Heart right ventricle (tissue), 16 donors: Measurements from ENCODE around the gene HSPB8. TPM values are rescaled to one million over a fixed set of nuclear protein-coding genes. Genes with fewer than 3 reads are reported as not detected.

Source experiments
- ATAC-seq, 8 donors: fragments of 200-7000 bp; cut with Tn5 transposase; one replicate each; pipeline ENCODE4 v1.9.1; 2020; ENCODE audit warnings: mild to moderate bottlenecking in 8 of 8, moderate library complexity in 8 of 8, moderate number of reproducible peaks in 1 of 8
- DNase-seq, 2 donors: peaks; one replicate each; pipeline ENCODE4 v3.0.0-alpha.2; 2020
- H3K27ac ChIP-seq, 10 donors: fragments of 200-600 bp; sonication (generic) in 2 of 10; one replicate each; pipeline versions ENCODE4 v1.5.0 to v1.8.0; 2020 to 2022; ENCODE audit warnings: mild to moderate bottlenecking in 3 of 10
- H3K27me3 ChIP-seq, 7 donors: fragments of 200-600 bp; one replicate each; pipeline ENCODE4 v1.8.0; 2021 to 2022; ENCODE audit warnings: mild to moderate bottlenecking in 2 of 7
- H3K36me3 ChIP-seq, 9 donors: fragments of 200-600 bp; sonication (generic) in 1 of 9; one replicate each; pipeline versions ENCODE4 v1.5.0 to v1.8.0; 2020 to 2022; ENCODE audit warnings: mild to moderate bottlenecking in 2 of 9
- H3K4me1 ChIP-seq, 9 donors: fragments of 200-600 bp; sonication (generic) in 1 of 9; one replicate each; pipeline versions ENCODE4 v1.5.0 to v1.8.0; 2020 to 2022; ENCODE audit warnings: mild to moderate bottlenecking in 4 of 9
- H3K4me3 ChIP-seq, 10 donors: fragments of 200-600 bp; sonication (generic) in 2 of 10; one replicate each; pipeline versions ENCODE4 v1.5.0 to v1.8.0; 2020 to 2022; ENCODE audit warnings: mild to moderate bottlenecking in 7 of 10, moderate library complexity in 2 of 10
- H3K9me3 ChIP-seq, 11 donors: fragments of 200-600 bp in 10 of 11; sonication (generic) in 2 of 11; one replicate each; pipeline versions ENCODE4 v1.5.0 to v1.8.0; 2013 to 2022; ENCODE audit warnings: mild to moderate bottlenecking in 2 of 11, control low read depth in 1 of 11, moderate library complexity in 1 of 11
- CTCF ChIP-seq, 9 donors: fragments of 200-600 bp; sonication (generic) in 2 of 9; IDR thresholded peaks; one replicate each; pipeline versions ENCODE4 v1.5.0 to v1.8.0; 2021 to 2022; ENCODE audit warnings: antibody characterized with exemption in 9 of 9, mild to moderate bottlenecking in 5 of 9, moderate library complexity in 1 of 9
- WGBS, 2 donors: extraction: QIAGEN DNeasy Blood & Tissue Kit; methylation state at CpG; one replicate each; pipeline ENCODE4 v1.1.7; 2013; ENCODE audit warnings: inconsistent platforms in 1 of 2; 5-methylcytosine and 5-hydroxymethylcytosine counted together
- intact Hi-C, 10 donors: fragments of 100-400 bp; cut with DNase I; formaldehyde crosslinking; loops; one replicate each; pipeline versions ENCODE4 v1.11.1 to v1.14.2; 2022
- long read RNA-seq, 3 donors: library from polyadenylated mRNA; unstranded; transcript quantifications; one replicate each; pipeline ENCODE4 v2.0.0, GENCODE V29; 2020 to 2021
- polyA plus RNA-seq, 2 donors: library from polyadenylated mRNA; stranded (reverse); fragments of 200-250 nt; gene quantifications; one replicate each; pipeline ENCODE4 v1.2.3, GENCODE V29; 2013
- total RNA-seq, 10 donors: library from RNA; stranded (reverse); fragmentation: NEBNext Ultra II Directional in 3 of 10; extraction: Animal tissue kit (Norgen Biotek cat#: 25700) in 3 of 10; gene quantifications; one replicate each; pipeline versions ENCODE4 v1.2.1 to v1.2.4, GENCODE V29; 2021 to 2023
- donor health status: Arrhythmogenic right ventricular cardiomyopathy.
- donor health status: ischemic (EF 13 %, LVEDD 7.1; RV severe dilation, severe dysfunction).
- donor health status: healthy with polysubstance abuse.
- donor health status: DM: no; HTN: yes; CAD: no.
- donor health status: DM: no; HTN: no; CAD: no.
- donor health status: ischemic (EF 25% LVEDD 6.9; RV normal size, moderate dysfunction).
- donor health status: ischemic (EF 25% LVEDD 5.7; RV mildly dilated, moderate dysfunction).
- donor health status: healthy.
- donor health status: DM: yes; HTN: yes; CAD: no.
- donor health status: Ischemic cardiomyopathy.
- donor health status: ischemic (EF 35%, LVEDD 5.7; RV mildly dilated, moderate dysfunction).
- donor health status: nonischemic (EF 11% LVEDD 7.7; RV severe dilation, severe dysfunction).
- donor health status: DM: yes; HTN: yes; CAD: no.
- donor health status: PGD.
- donor health status: ischemic (EF 29% LVEDD 5.4; RV normal size, mild dysfunction).
- donor health status: nonischemic (EF 23%, LVEDD 6.1; RV moderate dilation, normal function).

The HSPB8 gene
- total RNA-seq (100 to 1,000 TPM; 421 to 720 (median 568) TPM), polyA plus RNA-seq (100 to 1,000 TPM; 250 to 442 TPM)
- long read RNA-seq, donor 1, transcript HSPB8-201 (3 exons, 2,152 nt), result major isoform, 1,020 of 1,110 reads
- long read RNA-seq, donor 1, partial matches to known transcripts, result 1 of 1,110 reads
- long read RNA-seq, donor 1, other reads (novel, unspliced or antisense), result 87 of 1,110 reads
- long read RNA-seq, donor 2, transcript HSPB8-201 (3 exons, 2,152 nt), result major isoform, 939 of 1,111 reads
- long read RNA-seq, donor 2, partial matches to known transcripts, result 164 of 1,111 reads
- long read RNA-seq, donor 2, other reads (novel, unspliced or antisense), result 7 of 1,111 reads
- long read RNA-seq, donor 3, transcript HSPB8-201 (3 exons, 2,152 nt), result major isoform, 2,955 of 2,992 reads
- long read RNA-seq, donor 3, partial matches to known transcripts, result 16 of 2,992 reads
- long read RNA-seq, donor 3, other reads (novel, unspliced or antisense), result 18 of 2,992 reads

GRCh38 chr12:119178544-119179334 is at the start of gene HSPB8:
Gene HSPB8, plus strand, starts transcription at chr12:119178931. Its CDS starts 382 bp downstream, at chr12:119179313.
- WGBS, 2 donors, result 2 to 3% methylated on average over 33 of the region's 33 CpGs
- intact Hi-C loops, result loop anchor here in 2 of 10 donors (1.0 to 10.0 kb wide), 4 partner anchors 30 to 69 kb away; no protein-coding TSS in a partner anchor
- TF ChIP-seq CTCF (IDR thresholded peaks at IDR 0.05), result no peak
- ATAC-seq (peak; percentile 88 to 96 (median 91)), DNase-seq (peak; percentile 92 to 95)
- peaks cover 0 to 55% (median 30%) of the 10 kb centered on the region in 9 donors for H3K4me1 ChIP-seq
- peak within 1 kb of the TSS; percentile 58 to 89 (median 72) for H3K4me3 ChIP-seq
- H3K9me3 ChIP-seq, result no peaks in the 10 kb centered on the region
- H3K36me3 ChIP-seq, result no peaks in the 10 kb centered on the region
- H3K27ac ChIP-seq, result peak within 1 kb of the TSS; percentile 87 to 99 (median 94)
- peaks cover 0 to 13% (median 0%) of the 10 kb centered on the region in 7 donors for H3K27me3 ChIP-seq

- Histone ChIP-seq H3K4me3 (no peak overlapping the region), H3K27ac (no peak overlapping the region), H3K36me3 (no peaks in the 10 kb centered on the region), H3K27me3 (peaks cover 0 to 3% (median 0%) of the 10 kb centered on the region in 7 donors), H3K9me3 (peaks cover 0 to 36% (median 10%) of the 10 kb centered on the region in 11 donors), H3K4me1 (no peaks in the 10 kb centered on the region)
- DNase-seq (no peak), ATAC-seq (no peak)
- intact Hi-C loops, result no loop called here
- no peak for TF ChIP-seq CTCF (IDR thresholded peaks at IDR 0.05)
- 82 to 86% methylated on average over 3 of the region's 3 CpGs for WGBS, 2 donors
Observed at GRCh38 chr12:119129827-119130434, 48.8 kb upstream of the HSPB8 start.

GRCh38 chr12:119130523-119130922 is 48.2 kb upstream of the HSPB8 start:
- Histone ChIP-seq H3K27ac (no peak overlapping the region), H3K27me3 (no peaks in the 10 kb centered on the region), H3K4me1 (no peaks in the 10 kb centered on the region), H3K36me3 (no peaks in the 10 kb centered on the region), H3K4me3 (no peak overlapping the region), H3K9me3 (peaks cover 0 to 36% (median 10%) of the 10 kb centered on the region in 11 donors)
- DNase-seq (no peak), ATAC-seq (no peak)
- intact Hi-C loops, result no loop called here
- WGBS, 2 donors, result 92 to 95% methylated on average over 10 of the region's 10 CpGs
- TF ChIP-seq CTCF (IDR thresholded peaks at IDR 0.05), result no peak
